GM18505 (cell line): Measurements from ENCODE around the gene TEAD4.

Experiments
- ATAC-seq: cut with Tn5 transposase; IDR thresholded peaks from one replicate; pipeline ENCODE4 v1.9.1; 2021; ENCODE audit not compliant: unreplicated experiment
- POLR2A ChIP-seq: IDR thresholded peaks from 4 replicates; pipeline ENCODE4 v1.6.1; 2011; ENCODE audit warnings: borderline replicate concordance; ENCODE audit not compliant: insufficient read depth, insufficient read length; ENCODE audit errors: extremely low read depth

Gene TEAD4

GRCh38 chr12:2999265-2999841 is 40.2 kb downstream of the TEAD4 start:
- no peak for TF ChIP-seq POLR2A
- ATAC-seq, result no peak

- no peak for ATAC-seq
- no peak for TF ChIP-seq POLR2A
Measured at GRCh38 chr12:3000548-3001275, 41.5 kb downstream of the TEAD4 start.

DNA sequence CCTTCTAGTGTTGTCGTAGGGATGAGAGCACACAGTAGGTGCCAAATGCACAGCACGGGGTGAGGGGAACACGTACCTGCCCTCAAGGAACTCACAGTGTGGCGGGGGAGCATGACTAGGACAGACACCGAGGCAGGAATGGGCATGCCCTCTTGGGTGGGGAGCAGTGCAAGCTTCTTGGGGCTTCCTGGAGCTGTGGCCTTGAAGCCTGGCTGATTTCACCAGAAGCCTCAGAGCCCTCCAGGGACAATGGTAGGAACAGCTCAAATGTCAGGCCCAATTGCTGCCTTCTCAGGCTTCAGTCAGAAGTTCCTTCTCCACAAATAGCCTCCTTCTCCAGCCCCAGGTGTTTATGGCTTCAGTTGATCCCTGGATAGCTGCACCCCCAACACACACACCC is 43.4 kb downstream of the TEAD4 start:
- ATAC-seq, result no peak
- TF ChIP-seq POLR2A, result no peak

- no peak for ATAC-seq
- TF ChIP-seq POLR2A, result no peak
Measured at GRCh38 chr12:3003357-3003992, 44.3 kb downstream of the TEAD4 start.

- no peak for ATAC-seq
- no peak for TF ChIP-seq POLR2A
Measured at GRCh38 chr12:3004655-3005565, 45.7 kb downstream of the TEAD4 start.

GRCh38 chr12:3005736-3006135 is 46.5 kb downstream of the TEAD4 start:
- ATAC-seq, result no peak
- no peak for TF ChIP-seq POLR2A

- no peak for TF ChIP-seq POLR2A
- ATAC-seq, result no peak
Measured at GRCh38 chr12:3009780-3010179, 50.6 kb downstream of the TEAD4 start.

DNA sequence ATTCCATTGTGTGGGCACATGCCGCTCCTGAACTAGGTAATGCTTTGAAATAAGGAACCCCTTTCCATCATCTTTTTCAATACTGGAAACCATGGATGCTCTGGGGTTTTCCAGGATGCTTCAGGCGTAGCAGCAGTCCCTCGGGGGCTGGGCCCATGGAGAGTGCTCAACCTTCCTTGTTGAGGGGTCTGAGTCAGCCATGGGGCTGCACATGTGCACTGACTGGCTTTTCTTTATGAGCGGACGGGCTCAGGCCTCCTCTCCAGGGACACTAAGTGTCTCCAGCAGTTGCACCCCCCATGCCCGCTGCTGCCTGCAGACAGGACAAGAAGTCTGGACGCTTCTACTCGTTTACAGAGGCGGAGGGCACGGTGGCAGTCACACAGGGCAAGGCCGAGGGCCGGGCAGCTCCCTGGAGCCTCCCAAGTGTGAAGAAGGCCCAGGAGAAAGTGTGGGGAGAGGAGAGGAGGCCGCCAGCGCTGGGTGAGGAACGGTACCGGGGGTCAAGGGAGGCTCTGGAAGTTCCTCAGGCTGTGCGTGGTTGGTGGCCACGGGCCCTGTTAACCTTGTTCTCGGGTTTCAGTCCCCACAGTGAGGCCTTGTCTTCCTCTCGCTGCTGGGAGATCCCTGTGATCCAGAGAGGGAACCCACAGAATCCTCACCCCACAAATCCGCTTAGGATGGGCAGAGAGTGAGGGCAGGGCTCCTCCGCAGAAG is 51.2 kb downstream of the TEAD4 start:
- no peak for ATAC-seq

GRCh38 chr12:3012786-3013185 is 53.6 kb downstream of the TEAD4 start:
- TF ChIP-seq POLR2A, result no peak
- no peak for ATAC-seq

More for the DNA sequence above, 51.2 kb downstream of the TEAD4 start:
- TF ChIP-seq POLR2A, result no peak

GRCh38 chr12:3014641-3015040 is 55.4 kb downstream of the TEAD4 start:
- no peak for TF ChIP-seq POLR2A
- no peak for ATAC-seq

DNA sequence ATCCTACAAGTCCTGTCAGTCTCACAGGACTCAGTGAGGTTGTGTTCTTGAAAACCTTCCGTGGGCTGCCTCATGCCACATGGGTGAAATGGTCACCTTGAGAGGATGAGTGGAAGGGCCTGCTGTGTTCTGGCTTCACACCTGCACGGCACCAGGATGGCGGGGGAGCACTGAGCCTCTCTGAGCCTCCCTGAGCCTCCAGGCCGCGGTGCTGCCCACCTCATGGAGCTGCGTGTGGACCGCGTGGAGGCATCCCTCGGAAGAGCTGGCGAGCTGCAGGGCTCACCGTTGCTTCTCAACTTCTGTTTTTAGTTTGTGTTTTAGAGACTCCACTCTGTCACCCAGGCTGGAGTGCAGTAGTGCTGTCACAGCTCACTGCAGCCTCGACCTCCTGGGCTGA is 56.2 kb downstream of the TEAD4 start:
- no peak for TF ChIP-seq POLR2A
- no peak for ATAC-seq

DNA sequence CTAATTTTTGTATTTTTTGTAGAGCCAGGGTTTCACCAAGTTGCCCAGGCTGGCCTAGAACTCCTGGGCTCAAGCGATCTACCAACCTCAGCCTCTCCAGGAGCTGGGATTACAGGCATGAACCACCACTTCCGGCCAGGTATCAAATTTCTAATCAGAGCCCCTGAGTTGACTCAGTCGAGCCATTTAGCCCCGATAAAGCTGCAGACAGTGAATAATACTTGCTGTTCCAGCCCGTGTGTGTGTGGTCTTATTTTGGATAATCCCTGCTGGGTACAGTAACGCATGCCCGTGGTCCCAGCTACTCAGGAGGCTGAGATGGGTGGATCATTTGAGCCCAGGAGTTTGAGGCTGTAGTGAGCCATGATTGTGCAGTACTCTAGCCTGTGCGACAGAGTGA is 57.0 kb downstream of the TEAD4 start:
- ATAC-seq, result no peak
- no peak for TF ChIP-seq POLR2A
